K562 (cell line): Measurements from ENCODE around the gene MYH7. TPM values are rescaled to one million over a fixed set of nuclear protein-coding genes. Genes with fewer than 3 reads are reported as not detected.

Source experiments
- ATAC-seq: fragments of 200-7000 bp; cut with Tn5 transposase; 3 replicates; pipeline ENCODE4 v1.9.1; 2020; ENCODE audit warnings: moderate library complexity
- BruUV-seq: library from RNA; stranded (reverse); fragments of 400-500 nt; replicated peaks from 2 replicates; lab custom pipeline; 2021; lab: Mats Ljungman, UMichigan
- CTCF ChIA-PET: fragments of 300-600 bp; formaldehyde crosslinking; extraction: SDS; loops from one replicate; lab custom pipeline; 2021; ENCODE audit warnings: low intra/inter-chr PET ratio; lab: Yijun Ruan, JAX
- POLR2A ChIA-PET: fragments of 300-600, 350-650 bp; sonication (Branson Sonifier 250); formaldehyde crosslinking; extraction: SDS; loops from one replicate; lab custom pipeline; 2021; ENCODE audit warnings: antibody characterized with exemption, inconsistent platforms; lab: Yijun Ruan, JAX
- DNase-seq, 4 experiments: peaks; one replicate each; pipeline versions ENCODE4 v3.0.0 to v3.0.0-alpha.2; 2011 to 2018; ENCODE audit warnings: low spot score in 3 of 4, mixed read lengths in 3 of 4; ENCODE audit errors: extremely low read depth in 1 of 4
- FAIRE-seq: peaks from 2 replicates; lab custom pipeline; 2011; peaks lifted over from hg19 to GRCh38; lab: Jason Lieb, UNC
- H2AFZ ChIP-seq: 2 replicates; pipeline ENCODE4 v1.6.0; 2011; ENCODE audit warnings: low read depth, low read length, control low read depth, inconsistent platforms
- H3K27ac ChIP-seq: fragments of 200-600 bp; 3 replicates; pipeline ENCODE4 v1.8.0; 2011; ENCODE audit warnings: low read depth, mild to moderate bottlenecking, control low read depth, inconsistent platforms, low read length, moderate library complexity, mixed read lengths; ENCODE audit errors: extremely low read depth
- H3K27me3 ChIP-seq, 2 experiments: fragments of 300-600 bp in 1 of 2; 2 replicates in 1 of 2; 3 replicates in 1 of 2; pipeline versions ENCODE4 v1.6.0 to v1.8.0; 2011; ENCODE audit warnings: inconsistent platforms in 2 of 2, low read length in 2 of 2, mild to moderate bottlenecking in 1 of 2, mixed read lengths in 1 of 2, moderate library complexity in 1 of 2; ENCODE audit not compliant: control insufficient read depth in 2 of 2, insufficient read depth in 2 of 2
- H3K36me3 ChIP-seq: fragments of 300-600 bp; 3 replicates; pipeline ENCODE4 v1.8.0; 2011; ENCODE audit warnings: mild to moderate bottlenecking, low read length, inconsistent platforms; ENCODE audit not compliant: control insufficient read depth, insufficient read depth
- H3K4me1 ChIP-seq, 2 experiments: fragments of 200-600 bp in 1 of 2; replicated peaks in 1 of 2; 2 replicates in 1 of 2; 3 replicates in 1 of 2; pipeline versions ENCODE4 v1.5.1 to v1.8.0; 2011; ENCODE audit warnings: inconsistent platforms in 2 of 2, low read length in 2 of 2, mild to moderate bottlenecking in 1 of 2, mixed read lengths in 1 of 2, moderate library complexity in 1 of 2; ENCODE audit not compliant: control insufficient read depth in 2 of 2, insufficient read depth in 2 of 2
- H3K4me2 ChIP-seq: 2 replicates; pipeline ENCODE4 v1.6.1; 2011; ENCODE audit warnings: low read length, control low read depth, inconsistent platforms, mixed read lengths; ENCODE audit not compliant: insufficient read depth
- H3K4me3 ChIP-seq: fragments of 200-600 bp; sonication (generic), shearing (Covaris generic); 2 replicates; pipeline ENCODE4 v1.5.1; 2016; ENCODE audit warnings: control low read depth, inconsistent platforms
- H3K79me2 ChIP-seq: fragments of 200-600 bp; 3 replicates; pipeline ENCODE4 v1.8.0; 2011; ENCODE audit warnings: low read length, inconsistent platforms; ENCODE audit not compliant: control insufficient read depth, insufficient read depth
- H3K9ac ChIP-seq, 2 experiments: 2 replicates each; pipeline versions ENCODE4 v1.6.0 to v1.6.1; 2011; ENCODE audit warnings: low read depth in 2 of 2, low read length in 2 of 2, control low read depth in 1 of 2, inconsistent platforms in 1 of 2, mild to moderate bottlenecking in 1 of 2, mixed read lengths in 1 of 2; ENCODE audit not compliant: insufficient read depth in 1 of 2
- H3K9me1 ChIP-seq: one replicate; pipeline ENCODE4 v1.6.0; 2011; ENCODE audit warnings: inconsistent platforms, mild to moderate bottlenecking, low read length, moderate library complexity; ENCODE audit not compliant: control insufficient read depth, insufficient read depth
- H3K9me3 ChIP-seq: replicated peaks from 2 replicates; pipeline ENCODE4 v1.5.1; 2011; ENCODE audit warnings: low read depth, low read length, inconsistent platforms; ENCODE audit not compliant: control insufficient read depth, insufficient read depth
- H4K20me1 ChIP-seq: replicated peaks from 2 replicates; pipeline ENCODE4 v1.6.1; 2011; ENCODE audit warnings: low read length, inconsistent platforms, mixed read lengths; ENCODE audit not compliant: control insufficient read depth, insufficient read depth
- EWSR1 ChIP-seq: fragments of 450-650 bp; IDR thresholded peaks from 2 replicates; pipeline ENCODE4 v1.6.1; 2018; ENCODE audit warnings: borderline replicate concordance, mild to moderate bottlenecking, low read depth, moderate library complexity; ENCODE audit not compliant: partially characterized antibody
- HLTF ChIP-seq: fragments of 450-650 bp; IDR thresholded peaks from 2 replicates; pipeline ENCODE4 v1.6.1; 2016
- RFX1 ChIP-seq: fragments of 450-650 bp; IDR thresholded peaks from 2 replicates; pipeline ENCODE4 v1.6.1; 2016; ENCODE audit warnings: mild to moderate bottlenecking, moderate library complexity
- ZBTB33 ChIP-seq: sonication (generic); formaldehyde crosslinking; IDR thresholded peaks from 2 replicates; pipeline ENCODE4 v1.8.1; 2023; ENCODE audit warnings: mild to moderate bottlenecking, missing genetic modification reagents
- ZNF3 ChIP-seq: fragments of 250-450 bp; sonication (Bioruptor Pico); IDR thresholded peaks from 2 replicates; pipeline ENCODE4 v1.5.0; 2021; ENCODE audit warnings: mild to moderate bottlenecking, moderate library complexity
- WGBS: fragments of 100-300 bp; shearing (Covaris generic); methylation state at CpG from one replicate; pipeline ENCODE4 v1.1.6; 2016; ENCODE audit warnings: low coverage, mixed read lengths; ENCODE audit not compliant: insufficient coverage; ENCODE audit errors: missing lambda C conversion rate; 5-methylcytosine and 5-hydroxymethylcytosine counted together
- in situ Hi-C: fragments of 300-500 bp; cut with MboI; formaldehyde crosslinking; loops from 4 replicates; pipeline ENCODE4 v1.15.0; 2018; ENCODE audit warnings: inconsistent platforms, mixed read lengths
- intact Hi-C: fragments of 100-400 bp; cut with micrococcal nuclease; formaldehyde crosslinking; loops from 2 replicates; pipeline ENCODE4 v1.14.2; 2022
- polyA plus RNA-seq, 8 experiments: library from polyadenylated mRNA; depleted of rRNA in 4 of 8; stranded (reverse) in 5 of 8; unstranded in 3 of 8; fragments of >200 nt; fragmentation: Nextera tagmentation in 2 of 8; fragmentation: Illumina TruSeq in 1 of 8; extraction: Ambion mirVana in 2 of 8; extraction: Trizol in 1 of 8; gene quantifications; 2 replicates each; pipeline versions ENCODE4 v1.2.1 to v1.2.3, GENCODE V29; 2011 to 2014; ENCODE audit warnings: inconsistent platforms in 1 of 8, missing spikeins in 1 of 8
- total RNA-seq, 7 experiments: library from RNA; depleted of rRNA in 6 of 7; stranded (reverse); fragments of >200 nt in 6 of 7; fragmentation: Illumina TruSeq in 2 of 7; extraction: Trizol in 2 of 7; gene quantifications; 2 replicates each; pipeline versions ENCODE4 v1.2.1 to v1.2.3, GENCODE V29; 2011 to 2021; ENCODE audit warnings: low replicate concordance in 1 of 7

The MYH7 gene
- total and polyA plus RNA-seq, 9 of the 15 experiments (the other 6 are each of a cell fraction or from before 2014, with no cell fraction given), result not detected

GRCh38 chr14:23365036-23365731 is 70.3 kb downstream of the MYH7 start, which contains the start of gene EFS:
EFS (minus strand) TSS chr14:23365172; CDS start chr14:23365025, 147 bp downstream.
- CTCF ChIA-PET, result interaction anchor here (0.7 kb wide), 1 partner anchor 101 kb away, joined by 3 read pairs; no protein-coding TSS in a partner anchor
- Histone ChIP-seq H3K27me3 (peaks cover 10 to 45% of the 10 kb centered on the region in 2 experiments; a peak in 4 of 5 replicates), H3K36me3 (no peaks in the 10 kb centered on the region), H4K20me1 (no peaks in the 10 kb centered on the region; the same call in 1 of the 2 replicates), H3K4me3 (no peak within 1 kb of the TSS), H3K27ac (no peak within 1 kb of the TSS), H3K9me1 (no peaks in the 10 kb centered on the region), H3K79me2 (no peaks in the 10 kb centered on the region), H3K4me2 (no peak within 1 kb of the TSS), H2AFZ (no peak within 1 kb of the TSS), H3K4me1 (peaks cover 0 to 21% of the 10 kb centered on the region in 2 experiments; a peak in 2 of 5 replicates), H3K9ac (no peak within 1 kb of the TSS; a peak in 1 of 4 replicates), H3K9me3 (no peaks in the 10 kb centered on the region)
- intact Hi-C loops, result no loop called here
- 31% methylated on average over 7 of the region's 74 CpGs for WGBS
- TF ChIP-seq HLTF (no peak), RFX1 (no peak), EWSR1 (no peak), ZBTB33 (CRISPR knock-in tag) (peak; percentile 22; the same call in 1 of the 2 replicates), ZNF3 (CRISPR knock-in tag) (no peak)
- POLR2A ChIA-PET, result interaction anchor here (0.6 kb wide), 1 partner anchor 735 kb away, joined by 3 read pairs; no protein-coding TSS in a partner anchor
- no TSS peak for BruUV-seq
- in situ Hi-C loops, result no loop called here
- DNase-seq (no peak), FAIRE-seq (no peak), ATAC-seq (no peak)
